Retinal pigment epithelial cell (primary cell): Measurements from ENCODE around the gene UBL7.

Experiments
- DNase-seq: peaks from one replicate; pipeline ENCODE4 v3.0.0-alpha.2; 2010; ENCODE audit warnings: low read depth
- H3K4me3 ChIP-seq: 2 replicates; pipeline ENCODE4 v1.5.1; 2011; ENCODE audit warnings: mild to moderate bottlenecking, low read length, control low read depth, moderate library complexity
- CTCF ChIP-seq: conservative IDR thresholded peaks from 2 replicates; pipeline ENCODE4 v1.5.1; 2011; ENCODE audit warnings: low read depth, low read length, control low read depth, inconsistent platforms

The UBL7 gene

GRCh38 chr15:74470631-74471395 is 9.9 kb upstream of the UBL7 start:
- no peak for TF ChIP-seq CTCF
- DNase-seq = no peak
- no peak overlapping the region for H3K4me3 ChIP-seq

- DNase-seq = no peak
- TF ChIP-seq CTCF = no peak
- H3K4me3 ChIP-seq = no peak overlapping the region
These were observed 7.5 kb upstream of the UBL7 start for GRCh38 chr15:74468341-74469032.

GRCh38 chr15:74466570-74466969 is 5.6 kb upstream of the UBL7 start:
- no peak for DNase-seq
- H3K4me3 ChIP-seq = no peak overlapping the region
- no peak for TF ChIP-seq CTCF

- H3K4me3 ChIP-seq = no peak overlapping the region
- DNase-seq = no peak
- TF ChIP-seq CTCF = no peak
These were observed 3.9 kb upstream of the UBL7 start for GRCh38 chr15:74464897-74465296.

- no peak for TF ChIP-seq CTCF
- H3K4me3 ChIP-seq = no peak overlapping the region
- no peak for DNase-seq
These were observed 3.3 kb upstream of the UBL7 start for GRCh38 chr15:74464216-74464615.

- DNase-seq = no peak
- no peak for TF ChIP-seq CTCF
- H3K4me3 ChIP-seq = no peak overlapping the region
These were observed 2.7 kb upstream of the UBL7 start for GRCh38 chr15:74463634-74464033.
